Progenitor cell of endocrine pancreas (in vitro differentiated cells): ENCODE results near the gene CISH. TPM values are rescaled to one million over a fixed set of nuclear protein-coding genes. Genes with fewer than 3 reads are reported as not detected.

Experiments used
- DNase-seq: peaks from one replicate; pipeline ENCODE4 v3.0.0; 2021; ENCODE audit warnings: low spot score; ENCODE audit not compliant: unreplicated experiment
- H3K27ac Mint-ChIP-seq: 2 replicates; pipeline ENCODE4 v1.8.0; 2021; ENCODE audit warnings: mild to moderate bottlenecking, moderate library complexity, mixed read lengths
- H3K27me3 Mint-ChIP-seq: 2 replicates; pipeline ENCODE4 v1.8.0; 2021; ENCODE audit warnings: mixed read lengths
- H3K36me3 Mint-ChIP-seq: 2 replicates; pipeline ENCODE4 v1.8.0; 2022; ENCODE audit warnings: mixed read lengths; ENCODE audit not compliant: insufficient read depth
- H3K4me1 Mint-ChIP-seq: 2 replicates; pipeline ENCODE4 v1.8.0; 2021; ENCODE audit warnings: low read depth, mixed read lengths
- H3K4me3 Mint-ChIP-seq: 2 replicates; pipeline ENCODE4 v1.8.0; 2021; ENCODE audit warnings: low read depth, mild to moderate bottlenecking, moderate library complexity, mixed read lengths
- H3K9me3 Mint-ChIP-seq: 2 replicates; pipeline ENCODE4 v1.8.0; 2021; ENCODE audit warnings: low read depth, mixed read lengths
- total RNA-seq: library from RNA; stranded (reverse); gene quantifications from 2 replicates; pipeline ENCODE4 v1.2.1, GENCODE V29; 2021
- TF ChIP-seq, protein P1 (sequence below): fragments of 200-600 bp; sonication (generic); IDR thresholded peaks from one replicate; pipeline ENCODE4 v1.5.0; 2021; ENCODE audit warnings: antibody characterized with exemption, mild to moderate bottlenecking; ENCODE audit not compliant: unreplicated experiment

The CISH gene
- total RNA-seq, 1 donor from 2014 or later, result 5.2 TPM

- no peak overlapping the region for H3K4me3 Mint-ChIP-seq
- H3K4me1 Mint-ChIP-seq, result no peaks in the 10 kb centered on the region
- H3K27me3 Mint-ChIP-seq, result peaks cover 4% of the 10 kb centered on the region
- no peak for DNase-seq
- no peaks in the 10 kb centered on the region for H3K9me3 Mint-ChIP-seq
- TF ChIP-seq, protein P1, sequence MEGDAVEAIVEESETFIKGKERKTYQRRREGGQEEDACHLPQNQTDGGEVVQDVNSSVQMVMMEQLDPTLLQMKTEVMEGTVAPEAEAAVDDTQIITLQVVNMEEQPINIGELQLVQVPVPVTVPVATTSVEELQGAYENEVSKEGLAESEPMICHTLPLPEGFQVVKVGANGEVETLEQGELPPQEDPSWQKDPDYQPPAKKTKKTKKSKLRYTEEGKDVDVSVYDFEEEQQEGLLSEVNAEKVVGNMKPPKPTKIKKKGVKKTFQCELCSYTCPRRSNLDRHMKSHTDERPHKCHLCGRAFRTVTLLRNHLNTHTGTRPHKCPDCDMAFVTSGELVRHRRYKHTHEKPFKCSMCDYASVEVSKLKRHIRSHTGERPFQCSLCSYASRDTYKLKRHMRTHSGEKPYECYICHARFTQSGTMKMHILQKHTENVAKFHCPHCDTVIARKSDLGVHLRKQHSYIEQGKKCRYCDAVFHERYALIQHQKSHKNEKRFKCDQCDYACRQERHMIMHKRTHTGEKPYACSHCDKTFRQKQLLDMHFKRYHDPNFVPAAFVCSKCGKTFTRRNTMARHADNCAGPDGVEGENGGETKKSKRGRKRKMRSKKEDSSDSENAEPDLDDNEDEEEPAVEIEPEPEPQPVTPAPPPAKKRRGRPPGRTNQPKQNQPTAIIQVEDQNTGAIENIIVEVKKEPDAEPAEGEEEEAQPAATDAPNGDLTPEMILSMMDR, result no peak
- no peaks in the 10 kb centered on the region for H3K36me3 Mint-ChIP-seq
- H3K27ac Mint-ChIP-seq, result no peak overlapping the region
These were observed 40.5 kb upstream of the CISH start for GRCh38 chr3:50651920-50652529.

DNA sequence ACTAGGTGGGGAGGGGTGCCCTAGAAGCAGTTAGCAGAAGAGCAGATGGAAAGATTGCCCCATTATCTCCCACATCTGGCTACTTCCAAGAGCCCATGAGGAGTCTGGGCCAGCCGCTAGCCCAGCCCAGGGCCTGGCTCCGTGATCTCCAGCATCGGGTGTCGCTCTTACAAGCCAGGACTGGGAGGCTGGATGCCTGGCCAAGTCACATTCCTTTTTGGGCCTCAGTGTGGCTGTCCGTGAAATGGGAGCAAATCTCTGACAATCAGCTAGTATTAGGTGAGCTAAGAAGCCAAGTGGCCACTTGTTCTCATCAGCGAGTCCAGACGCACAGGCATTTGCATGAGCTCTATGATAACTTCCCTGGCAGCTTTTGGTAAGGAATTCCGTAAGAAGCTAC is 39.9 kb upstream of the CISH start:
- TF ChIP-seq, protein P1, result no peak
- Mint-ChIP-seq H3K4me1 (no peaks in the 10 kb centered on the region), H3K36me3 (no peaks in the 10 kb centered on the region), H3K9me3 (no peaks in the 10 kb centered on the region), H3K4me3 (no peak overlapping the region), H3K27ac (no peak overlapping the region), H3K27me3 (no peaks in the 10 kb centered on the region)
- no peak for DNase-seq

DNA sequence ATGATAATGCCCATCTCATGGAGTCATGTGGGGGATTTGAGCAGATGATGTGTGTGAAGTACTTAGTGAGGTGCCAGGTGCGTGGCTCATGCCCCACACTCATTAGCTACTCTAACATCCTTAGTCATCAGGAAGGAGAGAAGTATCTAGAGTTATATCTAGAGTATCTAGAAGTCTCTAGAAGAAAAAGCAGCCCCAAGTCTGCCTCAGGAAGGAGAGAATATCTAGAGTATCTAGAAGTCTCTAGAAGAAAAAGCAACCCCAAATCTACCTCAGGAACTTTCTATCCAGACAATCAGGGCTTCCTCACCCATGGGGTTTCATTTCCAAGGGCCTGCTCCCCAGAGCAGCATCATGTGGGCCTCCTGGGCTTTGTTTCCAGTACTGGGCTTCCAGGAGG is 38.4 kb upstream of the CISH start:
- H3K27ac Mint-ChIP-seq, result no peak overlapping the region

DNA sequence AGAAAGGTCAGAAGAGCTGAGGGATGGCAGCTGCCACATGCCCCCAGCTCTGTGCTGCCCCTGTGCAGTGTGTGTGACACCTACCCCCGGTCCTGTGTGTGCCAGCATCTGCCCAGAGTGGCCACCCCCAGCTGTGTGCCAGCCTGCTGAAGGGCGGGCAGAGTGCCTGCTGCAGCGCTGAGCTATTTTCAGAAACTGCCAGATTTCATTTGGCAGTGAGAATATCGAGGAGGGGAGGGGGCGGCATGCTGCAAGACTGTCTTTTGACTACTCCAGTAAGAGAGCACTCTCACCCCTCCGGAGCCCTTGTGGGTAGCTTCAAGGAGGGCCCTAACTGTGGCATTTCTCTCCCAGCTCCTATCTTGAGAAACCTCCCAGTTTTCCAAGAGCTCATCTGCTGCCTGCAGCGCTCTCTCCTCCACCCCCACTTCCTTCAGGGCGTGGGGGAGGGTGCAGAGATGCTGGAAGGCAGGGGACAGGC is 37.9 kb upstream of the CISH start:
- Mint-ChIP-seq H3K36me3 (peaks cover 1% of the 10 kb centered on the region), H3K4me1 (no peaks in the 10 kb centered on the region), H3K27ac (no peak overlapping the region), H3K4me3 (no peak overlapping the region), H3K27me3 (no peaks in the 10 kb centered on the region), H3K9me3 (no peaks in the 10 kb centered on the region)
- TF ChIP-seq, protein P1, result no peak
- no peak for DNase-seq

More for the DNA sequence above, 38.4 kb upstream of the CISH start:
- TF ChIP-seq, protein P1, result no peak
- Mint-ChIP-seq H3K9me3 (no peaks in the 10 kb centered on the region), H3K27me3 (no peaks in the 10 kb centered on the region), H3K36me3 (peaks cover 1% of the 10 kb centered on the region), H3K4me3 (no peak overlapping the region), H3K4me1 (no peaks in the 10 kb centered on the region)
- no peak for DNase-seq

GRCh38 chr3:50648944-50649343 is 37.4 kb upstream of the CISH start:
- Mint-ChIP-seq H3K4me3 (no peak overlapping the region), H3K27ac (no peak overlapping the region), H3K36me3 (peaks cover 1% of the 10 kb centered on the region), H3K27me3 (no peaks in the 10 kb centered on the region), H3K4me1 (no peaks in the 10 kb centered on the region), H3K9me3 (no peaks in the 10 kb centered on the region)
- no peak for DNase-seq
- TF ChIP-seq, protein P1, result no peak
